Globus pallidus (tissue), 1 donor: ENCODE data around the gene C14orf180.

ENCODE experiments used
- DNase-seq: peaks from one replicate; pipeline ENCODE4 v3.0.0-alpha.2; 2015; ENCODE audit warnings: low spot score

Gene C14orf180

DNA sequence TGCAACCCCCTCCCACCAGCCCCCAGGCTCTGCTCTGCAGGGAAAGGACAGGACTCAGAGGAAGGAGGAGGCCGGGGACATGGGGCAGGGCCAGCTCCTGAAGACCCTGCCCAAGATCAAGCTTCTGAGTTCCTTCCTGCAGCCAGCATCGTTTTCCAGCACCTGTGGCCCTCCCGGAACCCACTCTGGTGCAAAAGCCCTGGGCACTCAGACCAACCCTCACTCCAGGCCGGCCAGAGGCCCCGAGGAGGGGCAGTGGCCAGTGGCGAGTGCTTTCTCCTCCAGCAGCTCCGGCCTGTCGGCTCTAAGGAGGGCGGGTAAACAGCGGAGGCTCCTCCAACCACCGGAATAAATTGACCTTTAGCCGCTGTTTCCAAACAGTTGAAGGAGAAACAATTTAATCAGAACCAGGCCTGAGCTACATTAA is 14.2 kb downstream of the C14orf180 start:
- DNase-seq: no peak

DNA sequence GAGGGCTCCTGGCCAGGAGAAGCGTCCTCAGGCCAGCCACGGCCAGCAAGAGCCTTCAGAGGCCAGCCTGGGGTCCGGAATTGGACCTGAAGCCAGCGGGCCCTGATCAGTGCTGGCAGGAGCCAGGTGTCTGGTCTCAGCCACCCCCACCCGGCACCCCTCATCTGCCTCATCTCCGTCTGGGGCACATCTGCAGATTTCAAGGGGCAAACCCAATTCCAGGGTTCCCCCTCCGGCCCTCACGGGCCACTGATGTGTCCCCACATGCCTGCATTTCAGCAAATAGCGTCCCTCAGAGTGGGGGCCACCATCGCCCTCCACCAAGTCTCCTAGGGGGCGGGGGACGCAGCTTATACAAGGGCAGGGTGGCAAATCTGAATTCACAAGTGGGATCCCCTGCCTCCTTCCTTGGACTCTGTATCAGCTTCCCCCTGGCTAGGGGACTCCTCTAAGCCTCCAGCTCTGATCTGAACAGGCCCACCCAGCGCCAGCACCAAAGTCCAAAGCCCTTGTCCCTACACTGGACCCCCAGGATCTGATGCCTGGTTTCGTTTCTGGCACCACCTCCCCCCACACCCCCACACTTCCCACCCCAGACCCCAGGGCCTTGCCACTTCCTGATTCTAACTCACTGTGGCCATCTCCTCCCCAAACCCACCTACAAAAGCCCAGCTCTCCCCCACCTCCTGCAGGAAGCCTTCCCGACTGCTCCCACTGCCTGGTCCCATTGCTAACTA is 14.9 kb downstream of the C14orf180 start:
- no peak for DNase-seq

DNA sequence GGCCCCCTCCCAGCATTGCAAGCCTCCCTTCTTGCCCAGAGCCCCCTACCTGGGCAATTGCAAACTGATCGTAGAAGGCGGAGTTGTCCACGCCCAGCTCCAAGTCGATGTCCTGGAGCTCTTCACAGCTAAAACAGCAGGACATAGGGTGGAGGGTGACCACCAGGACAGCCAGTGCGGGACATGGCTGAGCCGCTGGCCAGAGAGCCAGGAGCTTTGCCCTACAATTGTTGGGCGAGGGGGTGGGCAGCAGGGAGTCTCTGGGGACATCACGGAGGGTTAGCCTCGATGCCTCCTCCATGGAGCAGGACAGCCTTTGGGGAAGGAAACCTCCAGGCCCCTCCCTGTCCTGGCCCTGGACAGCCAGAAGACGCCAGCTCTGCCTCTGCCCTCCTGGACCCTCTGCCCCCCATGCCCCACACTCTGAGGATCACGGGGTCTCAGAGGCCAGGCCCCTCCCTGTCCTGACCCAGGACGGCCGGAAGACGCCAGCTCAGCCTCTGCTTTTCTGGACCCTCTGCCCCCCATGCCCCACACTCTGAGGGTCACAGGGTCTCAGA is 15.6 kb downstream of the C14orf180 start:
- no peak for DNase-seq

DNA sequence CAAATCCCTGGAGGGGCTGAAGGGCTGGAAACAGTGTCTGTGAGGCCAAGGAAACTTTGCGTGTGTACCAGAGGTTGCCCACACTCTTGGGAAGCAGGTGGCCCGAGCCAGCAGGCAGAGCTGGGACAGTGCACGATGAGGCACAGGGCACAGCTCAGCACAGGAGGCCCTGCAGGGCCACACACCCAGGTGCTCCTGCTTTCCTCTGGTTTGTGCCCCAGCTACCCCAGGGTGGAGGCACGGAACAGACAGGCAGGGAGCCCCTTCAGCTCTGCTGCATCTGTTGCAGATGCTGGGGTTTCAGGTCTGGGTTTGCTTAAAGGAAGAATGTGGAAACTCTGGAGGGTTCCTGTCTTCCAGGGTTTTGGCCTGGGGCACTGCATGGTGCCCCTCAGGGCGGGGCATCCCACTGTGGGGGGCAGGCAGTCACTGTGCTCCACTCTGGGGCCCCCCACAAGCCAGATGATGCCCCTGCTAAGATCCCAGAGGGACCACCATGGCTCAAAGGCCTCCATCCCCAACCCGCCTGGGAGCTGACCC is 16.4 kb downstream of the C14orf180 start:
- no peak for DNase-seq

DNA sequence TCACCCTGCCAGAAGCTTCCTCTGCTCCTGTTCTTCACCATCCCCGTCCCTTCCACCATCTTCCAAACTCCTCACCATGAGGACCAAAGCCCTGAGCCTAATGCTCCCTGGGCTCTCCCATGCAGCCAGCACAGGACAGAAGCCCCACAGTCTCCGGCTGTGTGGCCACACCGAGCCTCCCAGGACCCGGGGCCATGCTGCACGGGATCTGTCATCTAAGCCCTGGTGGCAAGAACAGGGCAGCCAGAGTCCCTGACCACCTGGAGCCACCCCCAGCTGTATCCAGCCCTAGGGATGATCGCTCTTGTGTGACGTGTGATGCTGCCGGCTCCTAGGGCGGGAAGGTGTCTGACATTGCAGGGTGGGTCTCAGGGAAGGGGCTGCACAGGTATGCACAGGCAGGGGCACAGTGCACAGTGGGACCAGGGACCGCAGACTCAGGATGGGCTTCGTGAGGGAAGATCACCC is 16.9 kb downstream of the C14orf180 start:
- DNase-seq: no peak

DNA sequence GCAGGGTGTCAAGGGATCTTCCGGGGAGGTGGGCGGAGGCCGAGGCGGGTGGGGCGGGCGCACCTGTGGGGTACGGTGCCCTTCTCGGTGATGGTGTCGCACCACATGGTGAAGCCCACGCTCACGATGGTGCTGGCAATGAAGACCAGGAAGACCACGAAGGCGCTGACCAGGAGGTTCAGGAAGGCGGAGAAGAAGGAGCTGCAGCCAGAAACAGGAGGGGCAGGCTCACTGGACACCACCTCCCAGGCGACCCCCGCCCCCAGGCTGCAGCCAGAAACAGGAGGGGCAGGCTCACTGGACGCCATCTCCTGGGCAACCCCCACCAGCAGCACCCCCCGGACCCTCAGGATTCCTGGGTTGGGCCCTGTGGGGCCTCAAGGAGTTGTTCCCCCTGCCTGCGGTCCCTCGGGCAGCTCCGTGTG is 17.4 kb downstream of the C14orf180 start:
- no peak for DNase-seq

DNA sequence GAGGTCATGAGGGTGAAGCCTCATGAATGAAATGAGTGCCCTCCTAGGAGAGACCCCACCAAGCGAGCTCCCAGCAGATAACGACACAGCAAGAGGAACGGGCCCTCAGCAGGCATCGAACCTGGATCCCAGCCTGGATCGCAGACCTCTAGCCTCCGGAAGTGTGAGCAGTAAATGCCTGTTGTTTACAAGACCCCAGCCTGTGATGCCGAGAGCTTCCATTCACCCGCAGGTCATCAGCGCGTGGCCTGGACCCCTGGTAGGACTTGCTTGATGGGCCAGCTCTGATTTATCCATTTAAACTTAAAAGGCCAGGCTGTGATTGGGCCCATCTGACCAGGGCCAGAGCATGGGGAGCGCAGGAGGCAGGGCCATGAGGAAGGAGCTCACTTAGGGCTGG is 18.0 kb downstream of the C14orf180 start:
- DNase-seq: no peak

DNA sequence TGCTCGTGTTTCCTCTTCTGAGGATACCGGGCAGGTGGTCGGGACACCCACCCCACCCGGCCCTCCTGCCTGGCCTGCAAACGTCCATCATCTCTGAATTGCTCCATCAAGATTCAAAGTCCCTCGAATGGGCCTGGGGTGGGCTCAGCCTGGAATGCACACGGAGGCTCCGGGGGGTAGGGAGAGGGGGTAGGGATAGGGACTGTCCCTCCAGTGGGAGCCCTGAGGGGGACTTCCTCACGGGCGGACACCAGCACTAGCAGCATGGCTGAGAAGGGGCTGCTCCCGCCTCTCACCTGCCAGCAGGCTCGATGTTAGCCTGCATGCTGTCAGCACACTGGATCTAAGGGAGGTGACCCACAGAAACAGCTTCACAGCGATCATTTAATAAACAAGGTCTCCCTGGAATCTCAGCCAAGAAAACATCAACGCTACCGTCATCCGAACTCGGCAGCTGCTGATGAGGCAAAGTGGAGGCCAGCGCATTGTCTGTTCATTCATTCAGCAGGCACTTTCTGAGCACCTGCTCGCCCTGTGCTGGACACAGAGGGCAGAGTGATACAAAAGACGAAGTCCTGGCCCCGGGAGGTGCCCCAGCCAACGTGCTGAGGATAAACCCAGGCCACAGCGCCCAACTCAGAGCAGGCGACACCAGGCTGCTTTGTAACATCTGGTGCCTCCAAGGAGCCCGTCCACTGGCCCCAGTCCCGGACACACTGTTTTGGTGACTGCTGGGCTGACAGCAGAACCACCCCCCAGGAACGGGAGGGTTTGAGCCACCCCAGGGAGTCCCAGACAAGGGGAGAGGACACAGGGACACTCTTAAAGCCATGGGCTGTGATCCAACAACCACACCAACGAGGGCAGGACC is 18.7 kb downstream of the C14orf180 start:
- DNase-seq: peak; percentile 33

DNA sequence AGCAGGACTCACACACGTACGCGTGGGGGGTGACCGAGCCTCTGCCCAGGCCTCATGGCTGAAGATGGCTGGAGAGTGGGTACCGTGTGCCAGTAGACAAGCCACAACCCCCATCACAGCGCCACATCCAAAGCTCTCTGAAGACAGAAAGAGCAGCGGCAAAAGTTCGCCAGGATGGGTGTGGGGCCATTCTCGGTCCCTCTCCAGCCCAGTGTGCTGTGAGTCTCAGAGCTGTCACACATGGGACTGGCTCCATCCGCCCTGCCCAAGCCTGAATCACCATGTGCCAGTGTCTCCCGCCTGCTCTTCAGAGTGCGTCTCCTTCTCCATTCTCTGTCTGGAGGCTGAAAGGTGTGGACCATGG is 19.3 kb downstream of the C14orf180 start:
- DNase-seq: no peak

DNA sequence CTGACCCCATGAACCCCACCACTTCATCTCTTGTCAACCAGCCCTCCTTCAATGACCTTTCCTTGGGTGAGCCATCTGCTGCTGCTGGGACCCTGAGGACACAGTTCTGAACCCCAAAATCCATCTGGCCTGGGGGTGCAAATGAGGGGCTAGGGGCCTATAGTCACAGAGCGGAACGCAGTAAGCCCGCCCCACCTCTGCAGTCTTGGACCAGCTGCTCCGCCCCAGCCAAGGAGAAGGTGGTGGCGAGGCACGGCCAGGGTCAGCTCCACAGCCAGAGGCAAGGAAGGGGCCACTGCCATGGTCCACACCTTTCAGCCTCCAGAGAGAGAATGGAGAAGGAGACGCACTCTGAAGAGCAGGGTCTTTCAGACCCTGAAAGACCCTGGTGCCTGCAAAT is 19.9 kb downstream of the C14orf180 start:
- no peak for DNase-seq

DNA sequence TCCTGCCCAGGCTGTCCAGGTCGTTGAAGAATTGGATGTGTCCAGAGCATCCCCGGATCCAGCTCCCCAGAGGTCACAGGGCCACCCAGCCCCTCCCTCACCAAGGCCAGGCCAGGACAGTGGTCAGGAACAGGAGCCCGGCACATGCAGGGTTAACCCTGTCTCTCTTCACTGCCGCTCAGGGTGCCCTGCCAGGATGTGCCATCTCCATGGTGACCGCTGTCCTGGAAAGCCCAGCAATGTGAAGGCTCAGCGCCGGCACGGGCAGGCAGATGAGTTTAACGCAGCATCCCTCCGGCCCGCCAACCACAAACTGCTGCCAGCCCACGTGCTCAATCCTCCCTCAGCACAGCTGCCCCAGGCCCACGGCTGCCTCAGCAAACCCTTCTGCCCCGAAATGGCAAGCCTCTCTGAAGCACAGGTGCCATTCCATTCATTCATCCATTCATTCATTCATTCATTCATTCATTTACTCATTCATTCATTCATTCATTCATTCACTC is 20.6 kb downstream of the C14orf180 start:
- DNase-seq: peak; percentile 49

DNA sequence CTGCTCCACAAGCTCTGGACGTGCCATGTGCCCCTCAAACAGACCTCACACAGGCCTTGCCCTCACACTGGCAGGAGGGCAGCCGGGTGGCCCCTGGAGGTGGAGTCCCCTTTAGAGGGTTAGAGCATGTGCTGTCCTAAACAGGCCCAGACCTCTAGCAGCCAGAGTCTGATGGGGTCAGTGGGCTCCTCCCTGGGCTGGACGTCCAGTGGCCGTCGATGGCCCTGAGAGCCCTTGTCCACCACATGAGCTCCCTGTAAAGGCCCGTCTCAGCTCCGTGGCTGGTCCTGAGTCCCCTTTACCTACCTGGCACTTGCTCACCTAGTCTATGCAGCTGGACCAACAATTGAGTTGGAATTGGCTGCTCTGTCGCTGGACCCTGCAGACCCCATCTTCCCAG is 21.2 kb downstream of the C14orf180 start:
- DNase-seq: no peak

DNA sequence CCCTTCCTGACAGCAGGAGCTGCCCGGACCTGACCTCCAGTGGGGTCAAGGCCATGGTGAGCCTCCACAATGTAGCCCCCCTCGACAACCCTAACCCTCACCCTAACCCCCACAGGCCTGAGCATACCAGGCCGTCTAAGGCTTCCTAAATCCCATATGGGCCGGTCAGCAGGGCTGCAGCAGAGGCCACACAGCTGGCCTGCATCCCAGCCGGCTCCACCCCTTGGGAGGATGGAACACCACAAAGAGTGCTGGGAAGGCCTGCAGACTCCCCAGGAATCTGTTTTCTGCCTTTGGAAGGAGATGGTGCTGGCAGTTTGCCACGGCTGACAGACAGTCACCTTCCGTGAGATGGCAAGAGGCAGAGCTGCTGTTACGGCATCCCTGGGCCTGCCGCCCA is 22.2 kb downstream of the C14orf180 start:
- no peak for DNase-seq

DNA sequence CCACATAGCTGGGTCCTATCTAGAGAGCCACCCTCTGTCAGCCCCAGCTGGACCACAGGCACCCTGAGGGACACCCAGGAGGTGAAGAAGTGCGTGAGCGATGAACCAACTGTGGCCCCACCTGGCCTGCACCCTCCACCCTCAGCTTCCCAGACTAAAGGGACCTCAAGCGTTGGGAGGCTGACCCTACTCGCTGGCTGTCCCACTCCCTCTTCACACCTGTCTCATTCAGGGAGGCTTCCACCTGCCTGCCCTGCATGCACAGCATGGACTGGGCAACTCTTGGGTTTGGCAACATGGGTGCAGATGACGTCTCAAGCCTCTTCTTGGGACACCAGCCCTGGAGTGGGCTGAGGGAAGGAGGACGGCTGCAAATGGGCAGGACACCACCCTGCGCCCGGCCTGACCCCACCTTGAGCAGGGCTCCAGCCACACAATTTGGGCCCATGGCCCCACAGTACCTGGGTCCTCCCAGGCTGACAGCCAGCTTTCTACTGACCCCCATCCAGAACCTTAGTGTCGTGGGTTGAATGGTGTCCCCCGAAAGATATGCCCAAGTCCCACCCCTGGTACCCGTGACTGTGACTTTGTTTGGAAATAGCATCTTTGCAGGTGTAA is 22.9 kb downstream of the C14orf180 start:
- DNase-seq: no peak

DNA sequence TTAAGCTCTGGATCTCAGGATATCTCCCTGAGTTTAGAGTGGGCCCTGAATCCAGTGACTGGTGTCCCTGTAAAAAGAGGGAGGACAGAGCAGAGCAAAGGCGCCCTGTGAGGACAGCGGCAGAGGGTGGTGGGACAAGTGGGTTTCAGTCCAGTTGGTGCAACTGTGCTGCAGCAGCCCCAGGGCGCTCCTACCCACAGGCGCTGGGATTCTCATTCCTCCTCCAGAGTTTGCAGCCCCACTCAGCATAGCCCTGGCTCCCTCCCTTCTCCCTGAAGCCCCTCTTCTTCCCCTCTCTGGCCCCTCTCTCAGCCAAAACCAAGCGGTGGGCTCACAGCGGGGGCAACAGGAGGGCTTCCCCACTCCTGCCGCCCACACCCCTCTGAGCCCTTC is 23.4 kb downstream of the C14orf180 start:
- no peak for DNase-seq

DNA sequence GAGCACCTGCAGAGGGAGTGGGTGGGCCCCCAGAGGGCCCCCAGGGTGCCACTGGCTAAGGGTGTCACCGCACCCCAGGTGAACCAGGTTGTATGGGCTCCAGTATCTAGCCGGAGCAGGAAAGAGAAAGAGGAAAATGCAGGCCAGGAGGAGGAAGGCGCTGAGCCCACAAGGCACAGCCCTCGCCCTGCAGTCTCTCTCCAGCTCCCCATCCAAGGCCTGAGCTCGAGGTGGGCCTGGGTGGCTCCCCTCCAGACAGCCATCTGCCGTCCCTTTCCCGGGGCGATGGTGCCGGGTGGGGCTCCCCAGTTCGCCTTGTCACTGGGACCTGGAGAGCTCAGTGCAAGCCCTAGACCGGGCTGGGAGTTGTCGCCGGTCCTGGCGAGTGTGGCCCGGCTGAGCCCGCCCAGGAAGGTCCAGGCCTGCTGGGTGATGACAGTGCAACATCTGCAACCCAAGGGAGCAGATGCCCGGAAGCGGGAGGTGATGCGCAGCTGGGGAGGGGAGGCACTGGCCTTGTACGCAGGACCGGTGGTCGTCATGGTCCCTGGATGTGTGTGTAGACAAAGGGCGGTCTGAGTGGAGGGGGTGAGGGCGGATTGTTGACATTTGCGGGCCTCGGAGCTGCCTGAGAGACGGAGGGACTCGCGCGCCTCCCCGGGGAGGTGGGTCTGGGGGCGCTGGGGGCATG is 24.3 kb downstream of the C14orf180 start:
- no peak for DNase-seq

DNA sequence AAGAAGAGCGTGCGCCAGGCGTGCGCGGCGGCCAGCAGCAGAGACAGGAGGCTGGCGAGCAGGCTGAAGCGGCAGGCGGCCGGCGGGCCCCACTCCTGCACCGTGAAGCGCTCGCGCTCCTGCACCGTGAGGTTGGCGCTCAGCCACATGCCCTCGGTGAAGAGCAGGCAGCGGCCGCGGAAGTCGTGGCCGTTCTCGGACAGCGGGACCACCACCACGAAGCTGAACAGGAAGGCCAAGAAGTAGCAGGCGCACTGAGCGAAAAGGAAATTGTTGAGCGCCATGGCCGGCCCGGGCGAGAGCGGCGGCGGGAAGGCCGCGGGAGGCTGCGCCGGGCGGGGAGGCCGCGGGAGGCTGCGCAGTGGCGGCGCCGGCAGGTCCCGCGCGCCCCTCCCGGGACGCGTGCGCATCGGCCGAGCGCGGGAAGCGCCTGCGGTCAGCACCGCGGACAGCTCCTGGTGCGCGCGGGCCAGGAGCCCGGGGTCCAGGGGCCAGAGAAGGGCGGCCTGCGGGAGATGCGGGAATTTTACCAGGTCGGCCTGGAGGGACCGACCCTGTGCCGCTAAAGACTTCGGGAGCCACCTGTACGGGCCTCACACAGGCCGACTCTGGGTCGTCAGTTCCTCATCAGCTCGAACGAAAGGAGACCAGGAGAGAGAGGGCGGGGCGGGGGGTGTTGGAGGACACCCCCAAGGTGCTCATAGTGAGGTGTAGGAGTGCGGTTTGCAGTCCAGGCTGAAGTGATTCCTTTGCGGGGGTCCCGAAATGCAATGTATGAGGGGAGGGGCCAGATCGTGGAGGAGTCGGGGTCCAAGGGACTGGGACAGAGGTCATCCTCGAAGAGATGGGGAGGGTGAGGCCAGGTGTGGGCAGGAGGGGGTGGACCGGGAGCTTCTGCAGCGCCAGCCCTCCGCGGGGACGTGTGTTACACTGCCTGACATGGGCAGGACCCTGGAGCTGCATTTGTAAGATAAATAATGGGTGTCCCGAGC is 25.2 kb downstream of the C14orf180 start, which contains the start of gene TMEM179:
Gene TMEM179, minus strand, starts transcription at position 315 of the 992 bp plus-strand sequence. Its CDS starts 31 bp downstream, at position 284.
- peak; percentile 35 for DNase-seq

DNA sequence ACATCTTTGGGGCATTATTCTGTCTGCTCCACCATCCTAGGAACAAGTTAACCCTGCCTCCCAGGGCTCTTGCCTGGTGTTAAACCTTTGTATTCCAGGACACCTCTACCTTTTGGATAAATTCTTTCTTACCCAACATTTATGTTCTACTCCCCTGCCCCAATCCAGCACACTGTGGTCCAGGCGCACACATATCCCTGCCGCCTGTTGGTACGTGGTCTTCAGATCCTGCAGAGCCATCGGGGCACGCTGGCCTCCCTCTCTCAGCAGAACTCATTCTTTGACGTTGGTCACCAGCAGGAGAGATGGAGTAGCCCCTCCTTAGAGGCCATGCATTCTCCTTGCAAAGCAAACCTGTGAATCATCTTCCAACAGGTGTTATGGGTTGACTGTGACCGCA is 30.1 kb downstream of the C14orf180 start:
- no peak for DNase-seq

DNA sequence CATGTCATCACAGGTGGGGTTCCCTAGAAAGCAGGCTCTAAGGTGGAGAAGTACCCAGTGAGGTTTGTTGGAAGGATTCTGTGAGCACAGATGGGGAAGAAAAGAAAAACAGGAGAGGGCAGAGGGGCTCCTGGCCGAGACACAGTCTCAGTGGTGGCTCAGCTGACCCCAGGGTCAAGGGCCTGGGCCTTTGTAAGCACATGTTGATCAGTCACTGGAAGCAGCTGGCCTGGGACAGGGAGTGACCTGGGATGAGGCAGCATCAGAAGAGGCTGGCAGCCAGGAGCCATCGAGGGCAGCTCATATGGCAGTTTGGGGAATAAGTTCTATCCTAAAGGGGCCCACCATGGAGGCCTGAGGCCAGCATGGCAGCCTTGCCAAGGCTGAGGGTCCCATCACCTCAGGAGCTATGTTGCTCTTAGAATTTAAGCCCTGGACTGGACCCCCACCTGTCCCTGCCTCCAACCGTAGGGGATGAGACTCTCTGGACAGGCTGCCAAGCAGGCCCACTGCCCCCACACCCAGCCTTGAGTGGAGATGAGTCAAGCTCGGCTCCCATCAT is 31.3 kb downstream of the C14orf180 start:
- DNase-seq: no peak

DNA sequence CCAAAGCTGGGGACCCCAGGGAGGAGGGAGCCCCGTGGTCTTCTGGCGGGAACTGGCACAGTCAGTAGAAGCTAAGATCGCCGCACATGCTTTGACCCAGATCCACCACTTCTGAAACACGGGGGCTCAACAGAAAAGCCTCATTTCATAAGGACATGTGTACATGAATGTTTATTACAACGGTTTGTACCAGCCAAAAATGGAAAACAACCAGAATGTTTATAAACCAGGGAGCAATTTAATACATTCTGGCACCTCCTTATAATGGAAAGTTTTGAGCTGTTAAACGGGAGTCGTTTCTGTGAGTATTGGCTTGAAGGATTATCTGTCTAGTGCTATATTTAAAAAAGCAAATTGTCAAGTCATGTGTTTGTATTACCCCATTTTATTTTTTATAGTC is 32.3 kb downstream of the C14orf180 start:
- no peak for DNase-seq
